Measurements from ENCODE around the gene KCNK18. TPM values are rescaled to one million over a fixed set of nuclear protein-coding genes. Genes with fewer than 3 reads are reported as not detected.

The KCNK18 gene
- total RNA-seq, 1 donor from 2014 or later, result not detected

GRCh38 chr10:117218654-117219053, 21.4 kb downstream of the KCNK18 start:
- no peak for TF ChIP-seq CTCF (IDR thresholded peaks at IDR 0.05)
- H3K9me3 Mint-ChIP-seq, result no peaks in the 10 kb centered on the region
- ChIA-PET CTCF (interaction anchor here (1.4 to 4.0 kb wide), 4 partner anchors 68 to 1025 kb away, joined by 4 to 91 read pairs (median 9); no protein-coding TSS in a partner anchor), POLR2A (no interaction called here)
- H3K27ac Mint-ChIP-seq, result no peak overlapping the region
- intact Hi-C loops (cut with micrococcal nuclease), result no loop called here
- H3K36me3 Mint-ChIP-seq (ENCODE audit: low read depth), result no peaks in the 10 kb centered on the region
- ATAC-seq (ENCODE audit: low read depth), result no peak
- H3K4me1 Mint-ChIP-seq, result peaks cover 5% of the 10 kb centered on the region
- H3K27me3 Mint-ChIP-seq, result peaks cover 23% of the 10 kb centered on the region
- no peak overlapping the region for H3K4me3 Mint-ChIP-seq
- DNase-seq, result no peak

GRCh38 chr10:117221156-117221711, 23.9 kb downstream of the KCNK18 start:
- Mint-ChIP-seq H3K36me3 (ENCODE audit: low read depth) (no peaks in the 10 kb centered on the region), H3K4me1 (peaks cover 5% of the 10 kb centered on the region), H3K27ac (no peak overlapping the region), H3K4me3 (no peak overlapping the region), H3K27me3 (peaks cover 13% of the 10 kb centered on the region), H3K9me3 (no peaks in the 10 kb centered on the region)
- ATAC-seq (ENCODE audit: low read depth), result no peak
- DNase-seq, result no peak
- ChIA-PET CTCF (no interaction called here), POLR2A (no interaction called here)
- intact Hi-C loops (cut with micrococcal nuclease), result no loop called here
- no peak for TF ChIP-seq CTCF (IDR thresholded peaks at IDR 0.05)

- no peak for TF ChIP-seq CTCF (IDR thresholded peaks at IDR 0.05)
- intact Hi-C loops (cut with micrococcal nuclease), result no loop called here
- Mint-ChIP-seq H3K9me3 (no peaks in the 10 kb centered on the region), H3K4me1 (no peaks in the 10 kb centered on the region), H3K36me3 (ENCODE audit: low read depth) (no peaks in the 10 kb centered on the region), H3K27me3 (peaks cover 7% of the 10 kb centered on the region), H3K27ac (no peak overlapping the region), H3K4me3 (no peak overlapping the region)
- DNase-seq (no peak), ATAC-seq (ENCODE audit: low read depth) (no peak)
- ChIA-PET CTCF (no interaction called here), POLR2A (no interaction called here)
Measured at GRCh38 chr10:117222552-117222951, 25.3 kb downstream of the KCNK18 start.

GRCh38 chr10:117222976-117223692, 25.8 kb downstream of the KCNK18 start:
- Mint-ChIP-seq H3K4me3 (no peak overlapping the region), H3K27me3 (peaks cover 4% of the 10 kb centered on the region), H3K36me3 (ENCODE audit: low read depth) (no peaks in the 10 kb centered on the region), H3K4me1 (no peaks in the 10 kb centered on the region), H3K9me3 (no peaks in the 10 kb centered on the region), H3K27ac (no peak overlapping the region)
- ChIA-PET CTCF (no interaction called here), POLR2A (no interaction called here)
- intact Hi-C loops (cut with micrococcal nuclease), result no loop called here
- TF ChIP-seq CTCF (IDR thresholded peaks at IDR 0.05), result no peak
- DNase-seq (no peak), ATAC-seq (ENCODE audit: low read depth) (no peak)

- peaks cover 6% of the 10 kb centered on the region for H3K27me3 Mint-ChIP-seq
- H3K9me3 Mint-ChIP-seq, result no peaks in the 10 kb centered on the region
- no peaks in the 10 kb centered on the region for H3K36me3 Mint-ChIP-seq (ENCODE audit: low read depth)
- no peak for TF ChIP-seq CTCF (IDR thresholded peaks at IDR 0.05)
- intact Hi-C loops (cut with micrococcal nuclease), result no loop called here
- no peaks in the 10 kb centered on the region for H3K4me1 Mint-ChIP-seq
- no peak overlapping the region for H3K27ac Mint-ChIP-seq
- ChIA-PET POLR2A (no interaction called here), CTCF (no interaction called here)
- DNase-seq (no peak), ATAC-seq (ENCODE audit: low read depth) (no peak)
- no peak overlapping the region for H3K4me3 Mint-ChIP-seq
Measured at GRCh38 chr10:117223693-117224430, 26.6 kb downstream of the KCNK18 start.
